ENCODE results near the gene BCL6.
A peak's percentile ranks its signal among the peaks of the same experiment; 100 is the strongest.

Gene BCL6

DNA sequence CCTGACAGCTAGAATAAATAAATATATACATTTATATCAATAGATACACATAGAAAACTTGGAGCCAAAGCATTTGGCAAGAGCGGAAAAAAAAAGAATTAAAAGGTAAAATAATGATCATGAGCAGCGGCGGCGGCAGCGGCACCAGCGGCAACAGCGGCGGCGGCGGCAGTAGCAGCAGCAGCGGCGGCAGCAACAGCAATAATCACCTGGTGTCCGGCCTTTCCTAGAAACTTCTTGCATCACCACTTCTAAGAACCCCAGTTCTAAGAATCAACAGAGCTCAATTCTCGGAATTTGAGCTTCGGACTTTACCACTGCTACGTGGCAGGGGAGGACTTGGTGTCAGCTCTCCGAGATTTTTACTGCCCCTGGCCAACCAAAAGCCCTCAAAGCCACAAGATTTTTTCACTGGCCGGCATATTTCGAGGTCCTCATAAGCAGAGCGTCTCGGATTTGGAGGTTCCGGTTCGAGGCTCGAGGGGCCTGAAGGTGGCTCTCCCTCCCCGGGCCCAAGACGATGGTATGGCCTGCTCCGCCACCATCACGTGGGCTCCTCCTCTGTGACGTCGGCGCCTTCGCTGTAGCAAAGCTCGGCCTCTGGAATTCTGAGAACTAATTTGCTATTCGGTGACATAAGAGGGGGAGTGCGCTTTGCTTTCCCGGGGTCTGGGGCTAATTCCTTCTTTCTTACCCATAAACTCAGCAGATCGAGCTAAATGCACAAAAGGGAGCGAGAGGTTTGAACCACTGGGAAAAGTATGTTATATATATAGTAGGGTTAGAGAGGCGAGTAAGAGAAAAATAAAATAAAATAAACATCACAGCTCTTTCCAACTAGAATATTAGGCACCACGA is at the start of gene BCL6:
TSS of gene BCL6 (minus strand) at position 268 of the 858 bp plus-strand sequence. CDS start 11,775 bp downstream, outside the sequence.
- FAIRE-seq, result peak; percentile 74
- no peak for DNase-seq (ENCODE audit: extremely low spot score, insufficient read length, low read depth)

DNA sequence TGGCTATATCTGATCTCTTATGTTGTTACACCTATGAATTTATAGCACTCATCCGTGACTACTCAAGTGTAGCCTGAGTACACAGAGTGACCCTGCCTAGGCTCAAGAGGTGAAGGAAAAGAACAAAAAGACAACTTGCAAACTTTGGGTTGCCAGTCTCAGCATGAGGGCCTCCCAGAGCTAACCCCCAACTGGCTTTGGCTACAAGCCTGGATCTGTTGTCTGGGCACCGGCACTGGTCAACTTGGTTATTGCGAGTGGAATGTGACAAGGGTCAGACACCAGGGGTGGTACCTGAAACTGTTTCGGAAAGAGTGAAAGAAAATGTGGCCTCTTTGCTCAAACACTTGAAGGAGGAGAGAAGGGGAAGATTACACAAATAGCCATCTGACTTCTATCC is 49.5 kb upstream of the BCL6 start:
- DNase-seq (ENCODE audit: extremely low spot score, insufficient read length, low read depth) (no peak), FAIRE-seq (no peak)

DNA sequence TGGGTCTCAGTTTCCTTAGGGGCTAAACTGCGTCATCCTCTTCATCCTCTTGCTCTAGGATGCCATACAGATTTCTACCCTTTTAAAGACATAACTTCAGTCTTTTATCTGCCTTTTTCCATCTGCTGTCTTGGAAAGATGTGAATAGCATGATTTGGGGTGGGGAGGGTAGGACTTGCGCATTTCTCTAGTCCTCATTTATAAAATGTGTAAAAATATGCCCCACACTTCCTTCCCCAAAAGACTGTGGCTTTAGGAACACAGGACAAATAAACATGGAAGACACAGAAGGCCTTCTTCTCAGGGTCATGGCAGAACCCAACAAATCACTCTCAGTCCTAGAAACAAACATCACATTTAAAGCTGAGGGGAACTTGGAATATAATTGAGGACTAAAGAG is 48.4 kb upstream of the BCL6 start:
- FAIRE-seq, result no peak

DNA sequence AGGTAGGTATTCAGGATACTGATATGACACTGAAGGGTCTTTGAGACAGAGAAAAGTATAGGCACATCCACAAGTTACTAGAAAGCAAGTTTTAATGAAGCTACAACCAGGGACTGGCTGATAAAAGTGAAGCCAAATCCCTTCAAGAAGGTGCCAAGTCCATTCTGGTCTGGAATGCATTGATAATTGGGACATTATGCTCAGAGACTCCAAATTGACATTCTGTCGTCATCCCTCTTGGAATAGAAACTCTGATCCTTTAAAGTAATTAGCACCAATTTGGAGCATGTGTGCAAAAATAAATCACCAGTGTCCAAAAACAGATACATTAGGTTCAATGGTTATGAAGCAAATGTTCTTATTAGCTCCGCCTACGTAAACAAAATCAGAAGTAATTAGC is 47.3 kb upstream of the BCL6 start:
- DNase-seq (ENCODE audit: extremely low spot score, insufficient read length, low read depth) (no peak), FAIRE-seq (no peak)

More for the DNA sequence above, 48.4 kb upstream of the BCL6 start:
- no peak for DNase-seq (ENCODE audit: extremely low spot score, insufficient read length, low read depth)

DNA sequence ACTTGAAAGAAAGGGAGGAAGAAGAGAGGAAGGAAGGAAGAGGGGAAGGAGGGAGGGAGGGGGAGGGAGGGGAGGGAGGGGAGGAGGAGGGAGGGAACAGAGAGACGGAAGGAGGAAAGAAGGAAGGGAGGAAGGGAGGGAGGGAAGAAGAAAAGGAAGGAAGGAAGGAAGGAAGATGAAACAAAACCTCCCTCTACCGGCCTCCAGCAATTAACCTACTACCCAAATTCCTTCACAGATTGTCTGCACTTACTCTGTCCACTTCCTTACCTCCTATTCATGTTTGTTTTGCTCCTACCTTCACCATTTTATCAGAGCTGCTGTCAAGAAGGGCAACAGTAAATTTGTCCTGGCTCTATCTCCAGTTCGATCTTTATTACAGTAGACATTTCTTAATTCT is 44.6 kb upstream of the BCL6 start:
- DNase-seq (ENCODE audit: extremely low spot score, insufficient read length, low read depth), result no peak
- FAIRE-seq, result no peak

DNA sequence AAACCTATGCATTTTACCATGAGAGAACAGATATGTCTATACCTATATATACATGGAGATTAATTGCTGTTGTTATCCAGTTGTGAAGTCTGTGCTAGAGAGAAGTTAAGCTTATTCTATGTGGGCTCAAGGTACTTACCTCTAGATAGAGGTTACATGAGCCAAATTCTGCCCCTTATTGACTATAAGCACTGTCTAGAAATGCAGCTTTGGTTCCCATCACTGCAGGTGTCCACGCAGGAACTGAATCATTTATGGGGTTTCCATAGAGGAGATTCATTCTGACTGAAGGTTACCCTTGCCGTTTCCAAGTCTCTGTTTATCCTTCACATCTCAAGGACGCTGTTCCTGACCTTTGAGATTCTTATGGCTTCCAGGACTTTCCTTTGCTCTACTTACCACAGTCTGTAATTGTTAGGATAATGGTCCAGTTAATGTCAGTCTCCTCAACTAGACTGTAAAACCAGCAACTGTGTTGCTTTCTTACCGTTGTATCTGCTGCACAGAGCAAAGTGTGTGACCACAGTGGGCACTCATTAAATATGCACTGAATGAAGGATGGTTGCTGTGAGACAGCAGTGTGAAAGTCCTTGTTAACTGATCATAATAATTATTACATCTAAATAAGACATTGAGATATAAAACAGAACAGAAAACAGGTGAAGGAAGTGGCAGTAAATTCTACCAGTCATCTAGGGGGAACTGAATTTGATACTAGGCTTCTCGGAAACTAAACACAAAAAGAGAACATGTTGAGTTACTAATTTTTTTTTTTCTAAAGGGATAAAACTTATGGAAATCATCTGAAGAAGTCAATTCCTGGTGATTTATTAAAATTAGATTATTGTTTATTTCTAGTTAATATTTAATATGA is 44.0 kb upstream of the BCL6 start:
- DNase-seq (ENCODE audit: extremely low spot score, insufficient read length, low read depth), result no peak
- no peak for FAIRE-seq

DNA sequence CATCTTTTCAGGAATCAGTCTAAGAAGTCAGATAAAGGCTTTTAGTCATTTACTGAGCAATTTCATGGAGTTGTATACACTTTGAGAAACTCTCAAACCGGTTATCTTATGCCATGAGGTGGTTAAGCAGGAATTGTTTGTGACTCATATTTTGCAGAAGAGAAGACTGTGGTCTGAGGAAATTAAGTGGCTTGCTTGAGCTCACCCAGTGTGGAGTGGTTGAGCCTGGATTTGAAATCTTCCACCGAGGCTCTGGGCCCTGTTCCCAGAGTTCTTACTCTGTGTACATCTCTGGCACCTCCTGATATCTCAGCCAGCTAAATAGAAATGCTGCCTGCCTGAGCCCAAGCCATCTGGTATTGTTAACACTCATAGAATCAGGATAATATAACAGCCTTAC is 37.8 kb upstream of the BCL6 start:
- FAIRE-seq (no peak), DNase-seq (ENCODE audit: extremely low spot score, insufficient read length, low read depth) (no peak)

DNA sequence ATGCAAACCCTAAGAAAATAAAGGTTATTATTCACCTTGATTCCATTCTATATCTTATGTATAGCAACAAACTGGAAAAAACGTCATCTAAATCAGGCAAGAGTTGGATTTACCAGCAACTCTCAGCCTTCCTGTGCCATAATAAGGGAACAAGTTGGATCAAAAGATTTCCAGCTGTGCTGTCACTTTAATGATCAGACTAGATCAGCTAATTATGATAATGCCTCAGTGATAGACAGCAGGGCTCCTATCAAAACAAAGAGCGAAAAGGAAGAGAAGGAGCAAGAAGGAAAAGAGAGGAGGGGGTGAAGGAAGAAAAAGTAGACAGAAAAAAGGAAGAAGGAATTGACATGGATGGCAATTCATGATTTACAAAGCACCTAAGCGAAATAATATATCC is 36.7 kb upstream of the BCL6 start:
- no peak for DNase-seq (ENCODE audit: extremely low spot score, insufficient read length, low read depth)
- no peak for FAIRE-seq

DNA sequence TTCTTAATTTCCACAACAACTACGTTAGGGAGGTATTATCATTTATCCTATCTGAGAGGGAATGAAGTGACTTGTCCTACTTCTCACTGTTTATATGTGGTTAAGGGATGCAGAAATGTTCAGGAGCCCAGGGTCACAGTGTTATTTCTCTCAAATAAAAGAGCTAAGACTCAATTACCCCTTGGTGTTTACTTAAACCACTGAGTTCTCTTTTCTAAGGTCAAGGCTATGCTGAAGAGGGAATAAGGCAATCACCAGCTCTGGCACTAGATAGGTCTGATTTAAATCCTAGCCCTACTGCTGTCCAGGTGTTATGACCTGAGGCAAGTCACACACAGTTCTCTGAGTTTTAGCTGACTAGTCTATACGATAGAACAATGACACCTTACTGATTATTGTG is 35.7 kb upstream of the BCL6 start:
- no peak for FAIRE-seq
- DNase-seq (ENCODE audit: extremely low spot score, insufficient read length, low read depth), result no peak

DNA sequence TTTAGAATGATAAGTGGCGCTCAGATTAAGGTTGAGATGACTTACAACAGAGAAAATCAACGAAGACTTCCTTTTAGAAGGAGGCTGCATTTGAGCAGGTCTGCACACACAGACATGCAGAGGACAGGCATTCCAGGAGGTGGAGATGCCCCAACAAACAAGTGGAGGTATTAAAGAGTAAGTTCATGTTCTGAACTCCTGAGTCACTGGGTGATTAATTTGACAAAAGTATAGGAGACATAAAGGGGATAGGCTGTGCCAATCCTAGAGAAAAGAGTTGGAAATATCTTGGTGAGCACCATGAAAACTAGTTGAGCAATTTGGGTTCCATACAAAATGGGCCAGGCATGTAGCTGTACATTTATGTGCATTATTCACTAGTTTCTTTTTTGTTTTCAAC is 33.5 kb upstream of the BCL6 start:
- DNase-seq (ENCODE audit: extremely low spot score, insufficient read length, low read depth), result no peak
- no peak for FAIRE-seq

DNA sequence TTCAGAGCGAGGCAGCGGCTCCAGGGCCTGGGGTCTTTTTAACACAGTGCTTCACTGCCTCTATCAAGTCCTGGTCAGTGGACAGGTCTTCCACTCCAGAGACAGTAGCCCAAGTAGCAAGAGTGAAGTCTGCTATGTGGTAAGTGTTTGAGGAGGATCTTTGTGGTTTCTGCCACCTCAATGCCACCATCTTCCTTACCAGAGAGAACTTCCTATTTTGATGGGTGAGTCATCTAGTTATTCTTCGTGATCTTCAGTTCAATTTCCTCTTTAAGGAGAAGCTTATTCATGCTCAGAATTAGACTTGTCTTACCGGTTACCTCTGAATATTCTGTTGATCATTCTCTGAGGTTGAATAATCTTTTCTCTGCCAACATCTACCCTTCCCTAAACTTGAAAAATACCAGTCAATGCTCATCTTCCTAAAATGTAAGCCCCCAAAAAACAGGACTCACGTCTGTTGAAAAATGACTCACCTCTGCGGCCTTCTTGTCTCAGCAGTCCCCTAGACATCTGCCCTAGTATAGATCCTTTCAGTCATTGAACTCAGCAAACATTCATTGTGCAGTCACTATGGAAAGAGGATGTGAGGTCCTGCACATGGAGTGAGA is 32.2 kb upstream of the BCL6 start:
- peak; percentile 80 for FAIRE-seq
- DNase-seq (ENCODE audit: extremely low spot score, insufficient read length, low read depth), result no peak

DNA sequence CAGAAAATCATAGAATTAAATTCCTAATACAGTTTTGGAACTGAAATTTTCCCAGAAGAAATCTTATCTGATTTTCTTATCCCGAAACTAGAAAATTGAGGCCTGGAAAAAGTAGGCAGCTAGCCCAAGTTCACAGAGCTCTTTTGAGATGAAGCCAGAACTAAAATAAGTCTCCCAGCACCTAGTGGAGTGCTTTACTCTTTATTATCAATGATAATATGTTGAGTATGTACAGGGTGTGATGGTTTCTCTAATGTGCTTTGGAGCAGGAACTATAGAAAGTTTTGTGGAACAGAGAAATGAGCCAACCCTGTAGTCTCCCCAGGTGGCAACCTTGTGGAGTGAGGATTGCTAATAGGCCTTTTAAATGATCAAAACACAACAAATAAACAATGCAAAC is 30.3 kb upstream of the BCL6 start:
- FAIRE-seq (no peak), DNase-seq (ENCODE audit: extremely low spot score, insufficient read length, low read depth) (no peak)

DNA sequence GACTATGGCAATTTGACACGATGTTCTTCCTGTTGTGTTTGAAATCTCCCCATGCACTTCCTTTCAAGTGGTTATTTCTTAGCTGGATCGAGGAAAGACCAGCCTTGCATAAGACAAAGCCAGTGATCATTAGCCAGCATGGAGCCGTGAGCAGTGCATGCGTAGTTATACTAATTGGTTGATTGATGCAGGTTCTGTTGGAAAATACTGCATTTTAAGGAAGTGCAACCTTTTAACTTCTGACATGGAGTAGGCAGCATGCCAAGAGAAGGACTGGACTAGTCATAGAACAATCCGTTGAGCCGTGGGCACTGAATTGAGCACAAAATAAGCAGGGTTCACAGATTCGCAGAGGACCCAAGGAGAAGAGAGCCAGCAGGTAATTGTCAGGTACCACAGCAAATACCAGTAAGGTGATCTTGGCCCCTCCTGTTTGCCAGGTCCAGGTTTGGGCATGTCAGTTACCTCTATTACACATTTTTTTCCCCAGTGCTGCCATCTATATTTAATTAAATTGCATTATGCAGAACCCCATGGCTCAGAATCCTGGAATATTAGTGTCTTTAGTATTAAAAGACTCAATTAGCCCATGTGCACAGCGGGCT is 29.0 kb upstream of the BCL6 start:
- DNase-seq (ENCODE audit: extremely low spot score, insufficient read length, low read depth), result no peak
- FAIRE-seq, result no peak

DNA sequence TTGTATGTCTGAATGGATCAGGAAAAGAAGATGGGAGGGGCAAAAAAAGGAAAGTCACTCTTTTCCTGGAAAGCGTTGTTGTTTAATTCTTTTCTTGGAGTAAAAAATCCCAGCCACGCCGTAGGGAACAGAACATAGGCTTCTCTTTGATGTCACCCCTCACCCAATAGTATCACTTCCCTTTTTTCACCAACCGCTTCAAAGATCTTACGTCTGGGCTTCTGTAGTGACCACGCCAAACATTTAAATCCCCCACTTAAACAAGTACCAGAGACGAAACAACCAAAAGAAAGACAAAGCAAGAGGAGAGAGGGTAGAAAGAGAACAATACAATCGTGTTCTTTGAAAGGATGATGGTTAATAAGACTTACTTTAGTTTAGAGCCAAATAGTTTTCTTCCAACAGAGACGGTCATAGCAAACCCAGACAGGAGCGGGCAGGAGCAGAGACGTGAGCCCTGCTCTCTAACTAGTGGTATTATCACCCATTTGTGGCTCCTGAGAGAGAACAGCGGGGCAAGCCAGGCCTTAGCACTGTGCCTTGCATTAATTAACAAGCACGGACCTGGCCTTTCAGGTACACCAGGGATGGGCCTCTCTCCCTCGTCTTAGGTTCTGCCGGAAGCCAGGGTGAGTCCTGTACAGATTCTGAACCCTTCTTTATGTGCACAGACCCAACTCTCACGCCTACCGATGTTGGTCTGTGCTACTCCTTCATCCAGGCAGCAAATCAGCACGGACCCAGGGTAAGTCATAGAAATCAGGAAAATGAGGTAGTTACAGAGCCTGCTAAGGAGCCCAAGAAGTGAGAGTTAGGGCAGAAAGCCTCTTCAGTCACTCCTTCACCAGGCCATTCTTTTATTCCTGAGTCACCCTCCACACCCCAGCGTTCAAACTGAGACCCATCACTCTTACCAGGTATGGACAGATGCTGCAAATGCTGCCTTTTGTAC is 28.2 kb upstream of the BCL6 start:
- peak; percentile 15 for DNase-seq (ENCODE audit: extremely low spot score, insufficient read length, low read depth)
- peak; percentile 85 for FAIRE-seq

DNA sequence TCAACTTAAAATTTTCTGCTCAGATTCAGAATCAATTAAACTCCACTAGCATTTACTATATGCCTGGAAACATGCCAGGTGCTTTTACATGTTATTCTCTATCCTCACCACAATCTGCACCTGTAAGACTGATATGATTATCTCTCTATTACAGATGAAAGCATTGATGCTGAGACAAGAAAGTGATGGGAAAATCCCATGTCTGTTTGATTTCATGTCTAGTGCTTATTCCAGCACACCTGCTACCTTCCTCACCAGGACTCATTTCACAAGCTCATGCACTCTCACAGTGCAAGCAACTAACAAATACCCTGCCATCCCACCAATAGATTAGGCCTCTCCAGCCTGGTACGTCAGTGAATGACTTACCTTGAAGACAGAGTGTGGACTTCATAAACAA is 25.0 kb upstream of the BCL6 start:
- FAIRE-seq (peak; percentile 86), DNase-seq (ENCODE audit: extremely low spot score, insufficient read length, low read depth) (no peak)

DNA sequence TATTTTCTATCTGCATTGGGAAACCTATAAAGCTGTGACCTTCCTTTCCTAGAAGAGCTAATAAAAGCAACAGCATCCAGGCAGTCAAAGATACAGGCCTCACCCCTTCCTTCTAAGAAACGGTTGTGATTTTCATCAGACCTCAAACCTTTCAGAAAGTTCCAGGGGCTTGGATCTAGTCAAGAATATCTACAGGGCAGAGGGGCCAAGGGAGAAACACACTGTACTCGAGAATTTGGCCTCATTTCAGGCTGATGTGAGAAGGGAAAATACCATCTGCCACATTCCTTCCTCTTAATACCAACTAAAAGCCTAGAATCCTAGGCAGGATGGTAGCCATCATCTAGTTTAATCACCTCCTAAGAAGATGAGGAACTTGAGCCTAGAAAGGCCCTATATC is 24.5 kb upstream of the BCL6 start:
- FAIRE-seq, result no peak
- no peak for DNase-seq (ENCODE audit: extremely low spot score, insufficient read length, low read depth)

DNA sequence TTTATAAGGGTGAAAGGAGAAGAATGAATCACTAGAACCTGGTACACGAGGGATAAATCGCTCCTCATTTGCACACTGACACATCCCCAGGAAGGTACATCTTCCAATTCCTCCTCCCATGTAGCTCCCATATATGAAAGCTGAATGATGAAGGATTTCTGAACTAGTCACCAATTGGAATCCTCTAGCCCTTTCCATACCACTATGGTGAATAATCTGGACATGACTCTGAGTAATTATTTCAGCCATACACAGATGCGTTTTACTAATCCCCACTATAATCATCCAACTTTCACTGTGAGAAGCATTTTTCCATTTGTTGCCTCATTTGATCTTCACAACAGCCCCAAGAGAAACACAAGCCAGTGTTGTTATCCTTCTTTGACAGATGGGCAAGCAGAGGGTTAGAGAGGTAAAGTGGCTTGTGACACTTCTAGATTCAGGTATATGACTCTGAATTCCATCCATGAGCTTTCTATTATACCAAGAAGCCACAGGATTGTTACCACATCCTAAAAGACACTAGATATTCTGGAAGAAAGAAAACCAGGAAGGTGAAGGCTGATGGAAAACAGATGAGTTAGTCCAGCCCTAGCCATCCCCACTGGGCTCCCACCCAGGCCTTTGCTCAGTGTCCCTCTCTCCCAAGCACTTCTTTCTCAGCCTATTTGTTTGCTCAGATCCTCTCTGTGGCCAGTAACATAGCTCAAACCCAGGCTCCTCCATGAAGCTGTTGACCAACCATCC is 22.2 kb upstream of the BCL6 start:
- FAIRE-seq, result no peak
- no peak for DNase-seq (ENCODE audit: extremely low spot score, insufficient read length, low read depth)

DNA sequence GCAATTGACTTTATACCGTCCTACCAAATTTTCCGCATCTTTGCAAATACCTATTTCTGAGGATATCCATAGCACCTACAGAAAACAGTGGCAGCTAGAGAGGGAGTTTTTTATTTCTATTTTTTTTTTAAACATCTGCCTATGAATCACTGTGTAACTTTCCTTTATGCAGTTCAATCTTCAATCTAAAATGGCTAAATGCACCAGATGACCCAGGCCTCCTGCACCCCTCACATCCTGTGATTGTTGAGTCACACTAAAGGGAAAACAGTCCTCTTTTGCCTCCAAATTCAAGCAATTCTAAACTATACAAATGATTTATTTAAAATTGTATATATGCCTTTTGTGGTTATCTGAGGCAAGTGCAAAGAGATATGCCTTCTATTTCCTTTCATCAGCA is 20.1 kb upstream of the BCL6 start:
- FAIRE-seq (no peak), DNase-seq (ENCODE audit: extremely low spot score, insufficient read length, low read depth) (no peak)
